Measurements from ENCODE around the gene NOP53.
"Not testable (repeated sequence)": the region's sequence is repeated elsewhere in the genome, so short reads cannot be mapped to it uniquely, and the experiment has no call there.

- not testable (repeated sequence) for TF ChIP-seq POLR2A (IDR thresholded peaks at IDR 0.05); CTCF (IDR thresholded peaks at IDR 0.05 in 4 of 5, conservative IDR thresholded peaks at IDR 0.05 in 1 of 5)
These were observed 17.1 kb upstream of the NOP53 start for GRCh38 chr19:47728295-47728694.
